Measurements from ENCODE around the gene SLC22A23.

DNA sequence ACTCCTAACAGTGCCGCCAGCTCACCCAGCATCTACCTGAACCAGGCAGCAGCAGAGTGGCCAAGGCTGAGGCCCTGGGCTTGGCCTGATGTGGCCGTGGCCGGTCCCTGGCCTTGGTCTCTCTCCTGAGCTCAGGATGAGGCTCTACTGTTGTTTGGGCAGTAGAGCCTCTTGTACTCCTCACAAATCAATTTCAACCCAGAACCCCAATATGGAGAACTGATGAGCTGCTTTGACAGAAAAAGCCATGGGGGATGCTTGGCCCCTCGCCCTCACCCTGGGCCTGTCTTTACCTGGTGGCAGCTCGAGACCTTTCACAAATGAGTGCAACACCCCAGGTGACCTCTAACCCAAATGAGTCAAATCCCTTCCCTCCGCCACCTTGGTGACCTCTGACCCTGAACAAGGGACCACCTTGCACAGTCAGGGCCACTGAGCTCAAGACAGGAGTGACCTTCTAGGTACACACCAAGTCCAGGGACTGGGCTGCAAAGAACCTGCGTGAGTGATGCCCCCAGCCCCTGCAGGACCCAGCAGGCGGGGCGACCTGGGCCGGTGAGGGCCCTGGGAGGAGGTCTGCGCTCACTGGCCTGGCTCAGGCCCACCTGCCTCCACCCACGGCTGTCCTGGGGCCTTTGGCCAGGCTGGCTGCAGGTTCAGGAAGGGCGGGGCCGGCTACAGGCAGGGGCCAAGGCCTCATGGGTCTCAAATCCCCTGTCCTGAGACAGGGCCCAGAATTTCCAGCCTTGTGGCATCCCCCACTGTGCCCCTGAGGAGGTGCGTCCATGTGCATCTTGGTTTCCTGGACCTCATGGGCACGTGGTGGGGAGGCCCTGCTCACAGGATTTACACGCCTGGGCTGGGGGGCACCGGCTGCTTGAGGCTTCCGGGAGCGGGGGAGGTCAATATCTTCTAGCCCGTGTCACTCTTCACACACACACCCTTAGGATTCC is 167.9 kb downstream of the SLC22A23 start:
- TF ChIP-seq, protein P1, sequence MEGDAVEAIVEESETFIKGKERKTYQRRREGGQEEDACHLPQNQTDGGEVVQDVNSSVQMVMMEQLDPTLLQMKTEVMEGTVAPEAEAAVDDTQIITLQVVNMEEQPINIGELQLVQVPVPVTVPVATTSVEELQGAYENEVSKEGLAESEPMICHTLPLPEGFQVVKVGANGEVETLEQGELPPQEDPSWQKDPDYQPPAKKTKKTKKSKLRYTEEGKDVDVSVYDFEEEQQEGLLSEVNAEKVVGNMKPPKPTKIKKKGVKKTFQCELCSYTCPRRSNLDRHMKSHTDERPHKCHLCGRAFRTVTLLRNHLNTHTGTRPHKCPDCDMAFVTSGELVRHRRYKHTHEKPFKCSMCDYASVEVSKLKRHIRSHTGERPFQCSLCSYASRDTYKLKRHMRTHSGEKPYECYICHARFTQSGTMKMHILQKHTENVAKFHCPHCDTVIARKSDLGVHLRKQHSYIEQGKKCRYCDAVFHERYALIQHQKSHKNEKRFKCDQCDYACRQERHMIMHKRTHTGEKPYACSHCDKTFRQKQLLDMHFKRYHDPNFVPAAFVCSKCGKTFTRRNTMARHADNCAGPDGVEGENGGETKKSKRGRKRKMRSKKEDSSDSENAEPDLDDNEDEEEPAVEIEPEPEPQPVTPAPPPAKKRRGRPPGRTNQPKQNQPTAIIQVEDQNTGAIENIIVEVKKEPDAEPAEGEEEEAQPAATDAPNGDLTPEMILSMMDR (IDR thresholded peaks at IDR 0.05) = no peak
- TF ChIP-seq POLR2A (IDR thresholded peaks at IDR 0.05) = no peak
